Effector CD8-positive, alpha-beta T cell (primary cell): Measurements from ENCODE around the gene STAC3.

Experiments
- DNase-seq: peaks from one replicate; lab custom pipeline; 2025; lab: John Stamatoyannopoulos, UW

The STAC3 gene

DNA sequence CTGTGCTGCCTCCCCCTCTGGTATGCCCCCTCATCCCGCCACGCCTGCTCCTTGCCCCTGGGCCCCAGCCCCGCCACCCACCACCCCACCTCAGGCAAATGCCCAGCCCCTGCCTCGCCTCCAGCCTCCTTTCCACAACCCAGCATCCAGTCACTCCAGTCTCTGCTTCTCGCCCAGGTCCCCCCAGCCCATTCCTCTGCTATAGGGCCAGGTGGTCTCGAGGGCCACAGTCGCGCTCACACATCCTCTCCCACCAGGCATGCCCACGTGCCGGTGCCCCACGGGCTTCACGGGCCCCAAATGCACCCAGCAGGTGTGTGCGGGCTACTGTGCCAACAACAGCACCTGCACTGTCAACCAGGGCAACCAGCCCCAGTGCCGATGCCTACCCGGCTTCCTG lies 40.5 kb downstream of the STAC3 start:
- no peak for DNase-seq

GRCh38 chr12:57209916-57210315 lies 41.1 kb downstream of the STAC3 start:
- DNase-seq: no peak

DNA sequence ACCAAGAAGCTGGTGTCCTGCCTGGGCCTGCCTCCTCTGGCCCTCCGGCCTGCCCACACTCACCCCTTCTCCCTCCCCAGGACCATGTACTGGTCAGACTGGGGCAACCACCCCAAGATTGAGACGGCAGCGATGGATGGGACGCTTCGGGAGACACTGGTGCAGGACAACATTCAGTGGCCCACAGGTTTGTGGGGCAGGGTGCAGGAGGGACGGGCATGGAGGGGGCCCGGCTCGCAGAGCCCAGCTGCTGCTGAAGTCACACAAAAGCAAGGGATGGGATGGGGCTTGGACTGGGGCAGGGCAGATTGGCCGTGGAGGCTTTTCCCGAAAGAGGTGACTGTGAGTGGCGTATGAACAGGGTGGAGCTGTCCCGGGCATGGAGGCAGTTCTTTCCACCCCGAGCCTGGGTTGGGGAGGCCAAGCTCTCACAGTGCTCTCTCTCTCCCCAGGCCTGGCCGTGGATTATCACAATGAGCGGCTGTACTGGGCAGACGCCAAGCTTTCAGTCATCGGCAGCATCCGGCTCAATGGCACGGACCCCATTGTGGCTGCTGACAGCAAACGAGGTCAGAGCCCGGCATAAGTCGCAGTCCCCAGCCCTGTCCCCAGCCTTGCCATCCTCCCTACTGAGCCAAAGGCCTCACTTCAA lies 42.2 kb downstream of the STAC3 start:
- no peak for DNase-seq

- DNase-seq: no peak
Observed at GRCh38 chr12:57207731-57208630, 43.0 kb downstream of the STAC3 start.

DNA sequence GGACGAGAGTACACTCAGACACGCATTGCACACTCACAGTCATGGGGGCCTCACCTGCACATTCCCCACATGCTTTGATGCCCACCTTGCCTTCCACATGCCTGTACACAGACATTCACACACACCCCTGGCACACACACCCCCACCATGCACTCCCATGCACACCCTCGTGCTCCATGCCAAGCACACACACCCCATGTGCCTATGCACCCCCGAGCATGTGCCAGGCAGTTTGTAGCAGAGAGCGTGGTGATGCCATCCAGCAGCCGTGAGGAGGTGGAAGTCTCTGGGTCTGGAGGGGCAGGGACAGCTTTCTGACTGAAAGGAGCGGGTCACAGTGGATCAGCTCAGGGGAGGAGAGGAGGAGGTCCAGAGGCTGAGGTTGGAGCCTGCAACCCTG lies 45.1 kb downstream of the STAC3 start:
- DNase-seq: no peak

DNA sequence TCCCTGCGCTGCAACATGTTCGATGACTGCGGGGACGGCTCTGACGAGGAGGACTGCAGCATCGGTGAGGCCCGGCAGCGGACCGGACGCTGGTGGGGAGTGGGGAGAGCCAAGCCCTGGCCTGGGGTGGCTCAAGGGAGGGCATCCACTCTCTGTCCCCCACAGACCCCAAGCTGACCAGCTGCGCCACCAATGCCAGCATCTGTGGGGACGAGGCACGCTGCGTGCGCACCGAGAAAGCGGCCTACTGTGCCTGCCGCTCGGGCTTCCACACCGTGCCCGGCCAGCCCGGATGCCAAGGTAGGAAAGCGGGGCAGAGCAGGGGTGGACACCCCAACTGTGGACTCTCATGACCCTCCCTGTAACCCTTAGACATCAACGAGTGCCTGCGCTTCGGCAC lies 45.8 kb downstream of the STAC3 start:
- DNase-seq: no peak

- no peak for DNase-seq
Observed at GRCh38 chr12:57204454-57204853, 46.5 kb downstream of the STAC3 start.

DNA sequence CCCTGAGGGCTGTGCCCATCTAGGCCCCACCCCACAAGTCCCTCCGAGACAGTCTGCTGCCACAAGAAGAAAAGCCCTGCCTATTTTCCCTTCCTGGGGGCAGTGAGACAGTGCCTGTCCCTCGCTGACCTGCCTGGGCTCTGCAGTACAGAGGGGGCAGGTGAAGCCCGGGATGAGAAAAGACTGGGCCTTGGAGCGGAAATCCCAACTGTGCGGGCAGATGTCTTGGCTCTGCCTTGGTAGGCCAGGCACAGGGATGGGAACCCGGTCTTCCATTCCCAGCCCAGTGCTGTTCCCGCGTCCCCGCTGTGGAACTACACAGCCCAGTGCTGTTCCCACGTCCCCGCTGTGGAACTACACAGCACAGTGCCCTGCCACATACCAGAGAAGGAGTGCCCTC lies 47.2 kb downstream of the STAC3 start:
- DNase-seq: no peak

- DNase-seq: no peak
Observed at GRCh38 chr12:57203201-57203600, 47.8 kb downstream of the STAC3 start.

DNA sequence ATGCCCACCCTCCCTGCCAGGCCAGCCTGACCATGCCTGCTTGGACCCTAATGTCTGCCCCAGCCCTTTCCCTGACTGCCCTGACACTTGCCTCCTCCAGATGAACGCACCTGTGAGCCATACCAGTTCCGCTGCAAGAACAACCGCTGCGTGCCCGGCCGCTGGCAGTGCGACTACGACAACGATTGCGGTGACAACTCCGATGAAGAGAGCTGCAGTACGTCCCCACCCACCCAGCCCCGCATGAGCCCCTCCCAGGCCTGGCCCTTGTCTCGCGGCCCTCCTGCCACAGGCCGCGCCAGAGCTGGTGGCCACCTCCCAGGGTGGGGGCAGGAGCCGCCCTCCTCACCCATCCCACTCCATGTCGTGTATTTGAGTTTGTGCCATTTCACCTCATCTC lies 48.7 kb downstream of the STAC3 start:
- no peak for DNase-seq

- no peak for DNase-seq
Observed at GRCh38 chr12:57201631-57202030, 49.4 kb downstream of the STAC3 start.

DNA sequence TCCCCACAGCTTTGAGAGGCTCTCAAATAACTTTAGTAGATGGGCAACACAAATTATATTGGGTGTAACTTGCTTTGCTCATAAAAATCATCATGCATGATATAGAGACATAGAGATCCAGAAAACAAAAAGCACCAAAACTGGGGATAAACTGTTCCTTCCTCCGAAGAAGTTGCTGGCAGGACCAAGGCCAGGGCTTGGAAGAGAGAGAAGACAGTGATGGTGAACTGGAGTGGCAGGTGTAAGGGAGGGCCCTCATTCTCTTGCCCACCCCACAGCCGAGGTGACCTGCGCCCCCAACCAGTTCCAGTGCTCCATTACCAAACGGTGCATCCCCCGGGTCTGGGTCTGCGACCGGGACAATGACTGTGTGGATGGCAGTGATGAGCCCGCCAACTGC lies 49.8 kb downstream of the STAC3 start:
- no peak for DNase-seq

DNA sequence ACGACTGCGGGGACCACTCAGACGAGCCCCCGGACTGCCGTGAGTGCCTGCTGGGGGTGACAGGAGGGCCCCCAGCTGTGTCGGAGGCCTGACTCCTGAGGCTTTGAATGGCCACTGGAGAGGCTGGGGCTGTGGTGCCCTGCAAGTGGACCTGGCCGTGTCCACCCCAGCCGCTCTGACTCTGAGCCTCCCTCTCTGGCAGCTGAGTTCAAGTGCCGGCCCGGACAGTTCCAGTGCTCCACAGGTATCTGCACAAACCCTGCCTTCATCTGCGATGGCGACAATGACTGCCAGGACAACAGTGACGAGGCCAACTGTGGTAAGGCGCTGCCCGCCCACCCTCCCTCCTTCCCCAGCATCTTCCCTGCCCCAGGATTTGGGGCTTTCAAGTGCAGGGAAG lies 50.5 kb downstream of the STAC3 start:
- DNase-seq: no peak

DNA sequence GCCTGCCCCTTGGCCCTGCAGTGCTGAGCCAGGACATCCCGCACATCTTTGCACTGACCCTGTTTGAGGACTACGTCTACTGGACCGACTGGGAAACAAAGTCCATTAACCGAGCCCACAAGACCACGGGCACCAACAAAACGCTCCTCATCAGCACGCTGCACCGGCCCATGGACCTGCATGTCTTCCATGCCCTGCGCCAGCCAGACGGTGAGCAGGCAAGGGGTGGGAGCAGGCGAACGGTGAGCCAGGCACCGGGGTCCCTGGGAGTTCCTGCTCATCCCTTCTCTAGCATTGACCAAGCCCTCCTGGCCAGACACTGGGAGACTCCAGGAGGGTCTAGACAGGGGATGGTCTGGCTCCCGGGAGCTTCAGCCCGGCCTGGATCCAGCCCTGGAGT lies 51.8 kb downstream of the STAC3 start:
- DNase-seq: no peak

DNA sequence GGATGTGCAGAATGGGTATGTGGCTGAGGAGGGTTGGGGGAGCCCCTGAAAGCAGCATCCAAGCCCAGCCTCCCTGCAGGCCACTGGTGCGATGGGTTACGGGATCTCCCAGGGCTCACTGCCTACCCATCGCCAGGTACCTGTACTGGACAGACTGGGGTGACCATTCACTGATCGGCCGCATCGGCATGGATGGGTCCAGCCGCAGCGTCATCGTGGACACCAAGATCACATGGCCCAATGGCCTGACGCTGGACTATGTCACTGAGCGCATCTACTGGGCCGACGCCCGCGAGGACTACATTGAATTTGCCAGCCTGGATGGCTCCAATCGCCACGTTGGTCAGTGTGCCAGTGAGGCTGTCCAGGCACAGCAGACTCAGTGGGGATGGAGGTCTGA lies 52.7 kb downstream of the STAC3 start:
- no peak for DNase-seq

DNA sequence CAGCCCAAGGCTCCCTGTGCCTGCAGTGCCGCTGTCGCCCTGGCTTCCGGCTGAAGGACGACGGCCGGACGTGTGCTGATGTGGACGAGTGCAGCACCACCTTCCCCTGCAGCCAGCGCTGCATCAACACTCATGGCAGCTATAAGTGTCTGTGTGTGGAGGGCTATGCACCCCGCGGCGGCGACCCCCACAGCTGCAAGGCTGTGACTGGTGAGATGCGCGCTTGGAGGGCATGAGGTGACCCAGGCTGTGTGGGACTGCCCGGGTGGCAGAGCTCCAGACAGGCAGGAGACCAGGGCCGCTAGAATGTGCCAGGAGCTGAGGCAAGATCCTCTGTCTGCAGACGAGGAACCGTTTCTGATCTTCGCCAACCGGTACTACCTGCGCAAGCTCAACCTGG lies 54.0 kb downstream of the STAC3 start:
- no peak for DNase-seq

DNA sequence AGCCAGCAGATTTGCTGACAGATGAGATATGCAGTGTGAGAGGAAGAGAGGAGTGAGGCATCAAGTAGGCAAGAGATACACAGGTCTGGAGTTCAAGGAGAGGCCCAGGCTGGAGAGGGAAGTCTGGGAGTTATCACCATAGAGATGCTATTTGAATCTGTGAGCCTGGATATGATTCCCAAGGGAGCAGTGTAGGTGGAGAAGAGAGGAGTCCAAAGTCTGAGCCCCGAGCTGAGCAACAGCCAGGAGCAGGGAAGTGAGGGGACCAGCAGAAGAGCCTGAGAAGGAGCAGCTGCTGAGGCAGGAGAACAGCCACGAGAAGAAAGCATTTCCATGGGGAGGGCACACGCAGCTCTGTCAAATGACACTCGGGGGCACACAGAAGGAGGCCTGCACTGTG lies 54.5 kb downstream of the STAC3 start:
- DNase-seq: no peak

GRCh38 chr12:57195611-57196371 lies 55.2 kb downstream of the STAC3 start:
- DNase-seq: no peak

GRCh38 chr12:57195186-57195585 lies 55.8 kb downstream of the STAC3 start:
- DNase-seq: no peak

DNA sequence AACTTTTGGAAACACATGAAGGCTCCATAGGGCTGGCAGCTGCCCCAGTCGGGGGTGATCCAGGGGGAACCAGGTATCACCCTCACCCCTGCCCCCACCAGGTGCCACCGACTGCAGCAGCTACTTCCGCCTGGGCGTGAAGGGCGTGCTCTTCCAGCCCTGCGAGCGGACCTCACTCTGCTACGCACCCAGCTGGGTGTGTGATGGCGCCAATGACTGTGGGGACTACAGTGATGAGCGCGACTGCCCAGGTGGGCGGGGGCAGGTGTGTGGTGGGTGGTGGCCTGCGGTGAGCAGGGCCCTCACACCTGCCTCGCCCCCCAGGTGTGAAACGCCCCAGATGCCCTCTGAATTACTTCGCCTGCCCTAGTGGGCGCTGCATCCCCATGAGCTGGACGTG lies 56.7 kb downstream of the STAC3 start:
- no peak for DNase-seq

- no peak for DNase-seq
Observed at GRCh38 chr12:57193706-57194245, 57.2 kb downstream of the STAC3 start.
